NOMO-1 (cell line): ENCODE measurements around the gene CST5.
"Not testable (repeated sequence)": the region's sequence is repeated elsewhere in the genome, so short reads cannot be mapped to it uniquely, and the experiment has no call there.

ENCODE experiments used
- DNase-seq, 2 experiments: peaks; one replicate each; lab custom pipeline; 2025; ENCODE audit not compliant: unreplicated experiment in 2 of 2; lab: John Stamatoyannopoulos, UW

CST5 gene

DNA sequence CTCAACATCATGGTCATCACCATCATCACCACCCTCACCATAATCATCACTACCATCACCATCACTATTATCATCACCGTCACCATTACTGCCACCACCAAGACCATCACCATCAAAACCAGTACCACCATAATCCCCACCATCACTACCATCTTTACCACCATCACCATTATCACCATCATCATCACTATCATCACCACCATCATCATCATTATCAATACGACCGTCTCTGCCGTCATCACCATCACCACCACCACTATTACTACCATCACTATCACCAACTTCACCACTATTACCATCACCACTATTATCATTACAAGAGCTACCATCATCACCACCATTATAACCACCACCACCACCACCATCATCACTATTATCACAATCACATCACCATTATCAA lies 11.3 kb upstream of the CST5 start:
- not testable (repeated sequence) for DNase-seq

DNA sequence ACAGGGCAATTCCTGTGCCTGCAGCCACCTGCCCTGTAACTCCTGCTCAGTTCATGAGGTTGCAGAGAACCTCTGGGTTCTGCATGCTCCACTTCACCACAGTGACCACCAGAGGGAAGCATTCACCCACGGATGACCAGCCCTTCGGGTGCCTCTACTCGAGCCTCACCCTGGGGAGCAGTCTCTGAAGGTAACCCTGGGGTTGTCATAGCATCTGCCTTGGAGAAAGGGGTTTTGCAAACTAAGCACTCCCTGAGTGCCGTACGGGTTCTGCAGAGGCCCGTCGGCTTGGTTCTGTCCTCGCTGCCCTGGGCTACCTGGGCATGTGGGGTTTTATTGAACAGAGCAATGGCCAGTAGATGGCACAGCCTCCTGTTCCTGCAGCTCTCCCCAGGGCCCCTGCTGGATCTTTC lies 10.2 kb upstream of the CST5 start:
- peak in 1 of 2 experiments; percentile 19 for DNase-seq

DNA sequence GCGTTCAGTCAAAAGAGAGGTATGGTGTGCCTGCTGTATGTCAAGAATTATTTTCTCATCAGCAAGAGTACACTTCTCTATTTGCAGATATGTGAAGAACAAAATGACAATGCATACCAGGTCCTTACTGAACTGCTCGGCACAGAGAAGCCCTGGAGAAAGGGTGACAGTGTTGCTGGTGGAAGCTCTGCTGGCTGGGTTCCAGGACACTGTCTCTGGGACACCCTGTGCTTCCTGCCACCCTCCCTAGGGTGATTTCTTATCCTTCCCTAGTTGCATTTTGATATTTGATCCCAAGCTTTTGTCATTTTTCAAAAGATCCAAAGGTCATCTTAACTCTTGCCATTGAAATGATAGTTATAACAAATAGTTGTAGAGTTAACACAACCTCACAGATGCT lies 8.3 kb upstream of the CST5 start:
- DNase-seq: no peak

DNA sequence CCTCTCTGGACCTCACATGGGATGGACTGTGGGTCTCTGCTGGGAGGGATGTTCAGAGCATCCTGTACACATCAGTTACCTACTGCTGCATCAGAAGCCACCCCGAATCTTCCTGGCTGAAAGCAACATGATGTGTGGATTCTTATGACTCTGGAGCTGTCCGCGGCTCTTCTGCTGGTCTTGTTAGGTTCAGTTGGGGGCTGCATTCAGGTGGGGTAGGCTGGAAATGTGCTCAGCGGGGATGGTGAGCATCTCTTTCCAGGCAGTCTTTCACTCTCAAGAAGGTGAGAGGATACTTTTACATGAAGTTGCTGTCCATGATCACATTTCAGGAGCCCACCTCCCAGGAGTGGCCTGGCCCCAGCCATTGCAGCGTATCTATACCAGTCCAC lies 5.2 kb upstream of the CST5 start:
- DNase-seq: no peak

DNA sequence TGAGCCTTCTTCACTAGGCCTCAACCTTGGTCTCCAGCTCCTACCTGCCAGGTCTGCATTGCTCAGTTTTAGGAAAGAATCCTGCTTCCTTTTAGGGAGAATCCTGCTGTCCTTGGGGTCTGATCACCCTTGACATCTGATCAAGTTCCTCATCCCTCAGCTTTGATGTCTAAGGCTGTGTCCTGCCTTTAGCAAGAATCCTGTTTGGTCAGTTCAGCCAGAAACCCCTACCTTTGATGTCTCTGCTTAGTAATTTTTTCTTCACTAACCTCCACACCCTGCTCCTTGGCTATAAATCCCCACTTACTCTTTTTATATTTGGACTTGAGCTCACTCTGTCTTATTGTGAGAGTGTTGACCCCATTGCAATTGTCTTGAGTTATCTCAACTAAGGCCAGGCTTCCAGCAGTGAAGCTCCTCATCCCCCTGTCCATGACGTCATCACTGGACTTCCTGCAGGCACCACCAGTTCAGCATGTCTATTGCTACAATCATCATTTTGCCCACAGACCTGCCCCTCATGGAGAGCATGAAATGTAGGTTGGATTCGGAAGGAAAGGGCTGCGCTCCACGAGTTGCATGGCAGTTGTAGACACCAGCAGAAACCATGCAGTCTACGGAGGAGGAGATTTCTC lies 4.7 kb upstream of the CST5 start:
- no peak for DNase-seq

DNA sequence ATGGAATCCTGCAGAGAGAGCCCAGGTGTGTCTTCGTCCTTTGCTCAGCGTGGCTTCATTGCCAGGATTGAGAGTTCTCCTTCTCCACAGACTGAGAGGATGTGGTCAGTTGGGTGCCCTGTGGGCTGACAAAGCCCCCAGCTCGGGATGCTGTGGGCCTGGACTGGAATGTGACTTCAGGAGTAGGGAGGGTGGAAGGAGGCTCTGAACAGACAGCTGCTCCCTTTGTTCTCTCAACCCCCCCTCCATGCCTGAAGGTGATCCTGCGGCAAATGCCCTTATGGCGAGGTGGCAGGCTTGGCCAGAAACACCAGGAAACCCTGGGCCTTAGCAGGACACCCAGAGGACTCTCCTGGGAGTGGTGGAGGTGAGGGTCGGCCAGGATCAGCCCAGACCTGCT lies 1.8 kb upstream of the CST5 start:
- no peak for DNase-seq

DNA sequence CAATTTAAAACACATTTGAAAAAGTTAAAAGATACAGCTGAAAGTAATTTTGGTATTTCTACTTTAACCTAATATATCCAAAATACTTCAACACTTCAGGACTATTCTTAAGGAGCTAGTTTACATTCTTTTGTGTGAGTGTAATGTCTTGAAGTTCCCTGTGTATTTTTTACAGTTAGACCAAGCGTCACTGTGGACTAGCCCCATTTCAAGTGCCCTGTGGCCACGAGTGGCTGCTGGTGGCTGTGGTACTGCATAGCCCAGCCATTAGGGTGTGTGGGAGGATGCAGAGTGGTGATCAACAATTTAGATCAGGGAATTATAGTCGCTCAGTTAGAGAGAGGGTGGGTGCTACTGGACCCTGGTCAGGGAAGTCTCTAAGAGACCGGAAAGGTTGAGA lies 869 bp upstream of the CST5 start:
- DNase-seq: no peak

DNA sequence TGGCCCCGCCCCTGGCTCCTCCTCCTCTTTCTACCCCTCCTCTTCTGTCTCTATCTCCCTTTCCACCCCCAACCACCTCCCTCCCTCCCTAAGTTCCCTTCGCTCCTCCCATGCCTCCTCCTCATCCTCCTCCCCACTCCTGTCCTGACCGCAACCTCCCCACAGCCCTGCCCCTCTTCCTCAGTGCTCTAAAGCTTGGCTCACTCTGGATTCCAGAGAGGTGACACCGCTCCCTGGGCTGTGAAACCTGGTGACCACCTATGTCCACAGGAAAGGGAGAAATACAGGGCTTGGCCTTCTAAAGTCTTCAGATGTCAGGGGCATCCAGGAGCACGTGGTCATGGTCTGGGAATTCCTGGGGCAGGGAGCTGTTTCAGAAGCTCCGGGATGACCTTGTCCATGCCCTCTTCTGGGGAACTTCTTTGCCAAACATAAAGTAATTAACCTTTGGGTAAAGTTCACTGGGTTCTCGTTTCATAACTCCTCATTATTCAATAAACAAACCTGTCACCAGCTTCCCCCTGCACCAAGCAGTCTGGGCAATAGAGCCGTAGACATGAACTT lies 345 bp upstream of the CST5 start:
- no peak for DNase-seq

DNA sequence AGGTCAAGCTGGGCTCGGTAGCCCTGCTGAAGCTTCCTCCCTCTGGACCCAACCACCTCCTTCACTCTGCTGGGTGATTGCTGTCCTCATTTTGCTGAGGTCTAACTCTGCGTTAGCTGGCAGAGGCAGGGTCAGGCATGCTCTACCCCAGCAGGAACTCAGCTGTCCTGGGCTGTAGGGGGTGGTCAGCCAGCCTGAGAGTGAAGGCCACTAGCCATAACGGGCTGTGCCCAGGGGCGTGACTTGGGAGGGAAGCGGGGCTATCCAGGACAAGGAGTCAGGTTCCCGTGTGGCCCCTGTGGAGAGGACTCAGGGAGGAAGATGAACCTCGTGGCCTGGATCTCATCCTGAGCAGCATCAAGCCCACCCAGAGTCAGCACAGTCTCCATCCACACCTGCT lies 761 bp downstream of the CST5 start:
- no peak for DNase-seq

DNA sequence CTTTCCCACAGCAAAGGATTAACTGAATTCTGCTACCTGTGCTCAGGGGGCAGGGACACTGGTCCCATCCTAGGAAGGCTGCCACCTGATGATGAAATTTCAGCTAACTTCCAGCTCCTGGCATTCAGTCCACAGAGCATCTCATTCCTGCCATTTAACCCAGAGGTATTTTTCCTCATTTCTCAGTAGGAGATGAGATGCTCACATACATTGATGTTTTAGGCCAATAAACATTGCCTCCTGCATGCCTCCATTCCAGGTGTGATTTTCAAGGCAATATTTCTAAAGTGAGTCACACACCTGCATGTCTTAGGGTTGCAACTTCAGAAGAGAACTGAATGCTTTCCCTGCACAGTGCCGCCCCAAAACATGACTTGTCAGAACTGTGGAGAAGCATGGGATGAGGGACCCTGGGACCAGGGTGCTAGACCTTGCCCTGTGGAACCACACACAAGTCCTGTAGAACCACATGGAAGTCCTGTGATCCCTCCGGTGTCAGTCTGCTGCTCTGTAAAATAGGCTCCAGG lies 1.5 kb downstream of the CST5 start:
- DNase-seq: not testable (repeated sequence)

DNA sequence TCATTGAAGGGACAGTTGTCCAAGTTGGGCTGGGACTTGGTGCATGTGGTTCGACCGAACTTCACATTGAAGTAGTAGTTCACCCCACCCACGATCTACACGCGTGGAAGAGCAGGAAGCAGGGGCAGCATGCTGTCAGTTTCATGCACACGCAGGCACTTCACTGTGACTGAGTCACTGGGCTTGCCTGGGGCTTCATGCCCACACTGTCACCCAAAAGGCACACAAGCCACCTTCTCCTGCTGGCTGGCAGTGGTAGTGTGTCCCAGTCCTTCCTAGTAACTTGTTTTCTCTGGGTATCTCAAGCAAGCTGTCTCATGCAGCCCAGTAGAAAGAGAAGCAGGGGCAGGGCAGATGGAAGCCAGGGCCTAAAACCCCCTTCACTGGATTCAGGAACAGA lies 2.0 kb downstream of the CST5 start:
- DNase-seq: no peak

DNA sequence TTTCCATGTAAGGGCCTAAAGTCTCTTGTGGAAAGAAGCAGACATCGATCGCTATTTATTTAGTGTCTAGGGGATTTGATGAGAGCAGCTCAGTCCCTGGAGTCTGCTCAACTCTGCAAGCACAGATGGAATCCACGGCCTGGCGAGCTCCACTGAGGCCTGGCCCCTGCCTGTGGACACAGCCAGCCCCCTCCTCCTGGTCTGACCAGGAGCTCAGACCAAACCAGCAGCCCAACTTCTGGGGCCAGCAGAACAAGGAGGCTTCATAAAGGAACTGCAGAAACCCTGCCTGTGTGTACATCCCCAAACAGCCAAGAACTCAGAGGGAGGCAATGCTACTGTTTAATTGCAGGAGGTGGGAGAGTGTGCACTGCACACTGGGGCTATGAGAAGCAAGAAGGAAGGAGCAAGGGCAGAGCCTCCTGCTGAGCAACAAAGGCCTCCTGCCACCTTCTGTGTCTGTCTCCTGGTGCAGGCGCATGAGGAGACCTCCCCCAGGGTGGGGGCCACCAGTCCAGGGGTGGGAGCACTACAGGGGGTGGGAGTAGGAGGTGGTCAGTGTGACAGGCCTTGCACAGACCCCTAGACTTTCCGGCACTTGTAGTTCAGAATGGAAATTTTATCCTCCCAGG lies 3.8 kb downstream of the CST5 start:
- DNase-seq: no peak

DNA sequence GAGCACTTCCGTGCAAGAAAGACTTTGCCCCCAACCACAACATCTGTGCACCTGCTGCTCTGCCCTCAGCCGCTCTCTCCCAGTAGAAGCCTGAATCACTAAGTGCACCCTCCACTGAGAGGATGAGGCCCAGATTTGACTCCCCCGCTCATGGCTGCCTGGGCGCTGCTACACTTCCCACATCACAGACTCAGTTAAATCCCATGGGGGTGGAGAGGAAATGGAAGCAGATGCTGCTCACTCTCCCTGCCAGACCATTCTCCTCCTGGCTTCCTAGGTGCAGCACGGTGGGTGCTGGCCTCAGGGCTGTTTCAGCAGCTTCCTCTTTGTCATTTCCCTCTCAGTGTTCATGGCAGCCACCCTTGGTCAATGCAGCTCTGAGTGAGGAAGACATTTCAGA lies 4.8 kb downstream of the CST5 start:
- DNase-seq: no peak

DNA sequence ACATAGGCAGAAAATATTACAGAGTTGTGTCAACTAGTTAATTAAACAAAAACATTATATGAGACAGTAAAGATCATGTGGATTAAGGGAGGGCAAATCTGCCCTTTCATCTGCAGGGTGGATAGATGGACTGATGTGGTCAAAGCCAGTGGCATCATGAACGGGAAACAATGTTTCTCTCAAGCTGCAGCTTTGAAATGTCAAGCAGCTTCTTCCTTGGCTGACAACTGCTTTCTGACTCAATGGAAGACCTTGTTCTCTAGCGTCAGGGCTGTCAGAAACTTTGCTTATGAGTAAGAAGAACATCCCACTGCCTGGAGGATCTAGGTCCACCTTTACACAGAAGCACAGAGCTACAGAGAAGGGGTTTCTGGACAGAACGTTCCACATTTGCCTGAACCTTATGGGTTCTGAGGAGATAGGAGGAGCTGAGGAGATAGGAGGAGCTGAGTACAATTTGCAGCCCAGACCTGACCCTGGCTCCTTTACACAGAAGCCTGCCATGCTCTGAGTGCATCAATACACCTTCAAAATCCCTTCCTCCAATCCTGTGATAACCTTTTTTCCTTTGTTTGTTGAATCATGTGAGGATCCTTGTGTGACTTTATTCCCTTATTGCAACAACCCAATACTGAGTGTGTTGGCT lies 6.1 kb downstream of the CST5 start:
- no peak for DNase-seq

DNA sequence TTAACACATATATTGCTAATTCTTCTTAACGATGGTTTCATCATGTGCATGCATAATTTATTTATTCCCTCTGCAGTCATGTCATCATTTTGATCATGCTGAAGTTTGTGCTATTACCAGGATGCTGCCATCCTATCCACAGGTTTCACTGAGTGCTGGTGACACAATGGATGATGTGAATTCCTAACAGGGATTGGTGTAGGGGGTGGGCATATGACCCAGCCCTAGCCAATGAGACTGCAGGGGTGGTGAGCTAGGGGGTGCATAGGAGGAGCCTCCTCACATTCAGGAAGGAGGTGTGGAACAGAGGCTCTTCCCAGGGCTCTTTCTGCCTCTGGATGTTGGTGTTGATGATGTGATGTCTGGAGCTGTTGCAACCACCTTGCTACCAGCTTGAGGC lies 7.5 kb downstream of the CST5 start:
- DNase-seq: no peak

DNA sequence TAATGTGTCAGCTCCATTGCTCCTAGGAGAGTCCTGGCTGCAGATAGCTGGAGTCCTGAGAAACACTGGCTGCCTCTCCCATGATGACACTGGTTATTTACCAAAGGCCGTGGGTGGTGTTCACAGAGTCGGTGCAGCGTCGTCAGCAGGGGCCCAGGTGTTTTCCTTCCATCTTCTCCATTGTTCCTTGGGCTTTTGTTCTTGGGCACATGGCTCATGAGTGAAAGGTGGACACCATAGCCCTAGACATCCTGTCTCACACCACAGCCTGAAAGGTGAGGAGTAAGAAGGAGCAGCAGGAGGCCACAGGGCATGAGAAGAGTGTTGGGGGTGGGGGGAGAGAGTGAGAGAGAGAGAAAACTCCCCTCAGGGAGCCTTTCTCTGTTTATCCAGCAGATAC lies 9.1 kb downstream of the CST5 start:
- DNase-seq: no peak

DNA sequence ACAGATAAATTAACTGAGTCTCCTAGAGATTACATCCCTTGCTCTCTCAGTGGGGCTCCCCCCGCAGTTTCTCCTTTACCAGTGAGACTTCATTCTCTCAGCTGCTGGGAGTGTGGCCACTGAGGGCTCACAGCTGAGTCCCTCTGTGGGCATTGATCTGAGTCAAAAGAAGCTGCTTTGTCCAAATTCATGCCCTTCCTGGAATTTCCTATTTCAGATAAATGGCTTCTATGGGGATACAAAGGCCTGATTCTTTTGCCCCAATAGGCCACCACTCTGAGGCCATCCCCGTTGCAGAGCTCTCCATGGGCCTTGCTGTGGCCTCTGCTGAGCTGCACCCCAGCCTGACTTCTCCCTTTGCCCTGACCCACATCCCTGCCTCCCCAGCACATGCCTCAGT lies 10.0 kb downstream of the CST5 start:
- DNase-seq: no peak

DNA sequence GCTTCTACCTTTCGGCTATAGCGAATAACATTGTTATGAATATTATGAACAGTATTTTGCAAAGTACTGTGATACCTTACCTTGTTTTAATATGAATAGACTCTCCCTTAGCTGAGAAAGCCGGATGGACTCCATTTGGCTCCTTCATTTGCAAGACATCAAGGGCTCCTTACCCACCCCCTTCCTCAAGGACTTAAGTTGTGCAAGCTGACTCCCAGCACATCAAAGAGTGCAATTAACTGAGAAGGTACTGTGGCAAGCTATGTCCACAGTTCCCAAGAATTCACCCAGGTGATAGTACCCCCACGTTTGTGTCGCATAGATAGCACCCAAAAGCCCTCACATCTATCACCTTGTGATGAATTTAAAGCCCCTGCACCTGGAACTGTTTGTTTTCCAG lies 11.2 kb downstream of the CST5 start:
- DNase-seq: no peak

DNA sequence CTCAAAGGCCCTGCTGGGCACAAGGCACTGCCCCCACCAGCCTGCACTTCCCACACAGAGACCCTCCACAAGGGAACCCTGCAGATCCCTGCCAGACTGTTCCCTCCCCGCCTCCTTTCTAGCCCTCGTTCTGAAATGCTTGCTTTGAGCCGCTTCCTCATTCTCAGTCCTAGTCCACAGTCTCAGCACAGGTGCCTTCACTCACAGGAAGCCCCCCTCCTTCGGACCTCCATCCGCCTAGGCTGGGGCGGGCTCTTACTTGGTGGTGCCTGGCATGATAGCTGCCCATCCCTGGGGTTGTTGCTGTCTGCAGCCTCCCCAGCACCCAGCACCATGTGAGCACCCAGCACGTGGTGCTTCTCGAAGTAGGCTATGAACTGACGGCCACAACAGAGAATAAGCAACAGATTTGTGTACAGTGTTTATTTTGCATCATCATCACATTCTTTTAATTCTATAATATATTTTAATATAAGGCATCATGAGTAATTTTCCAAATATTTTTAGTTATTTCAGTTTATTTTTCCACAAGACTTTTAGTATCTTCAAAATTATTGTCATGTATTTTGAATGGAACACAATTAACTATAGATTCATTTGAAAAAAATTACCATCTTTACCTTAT lies 12.3 kb downstream of the CST5 start:
- DNase-seq: no peak

DNA sequence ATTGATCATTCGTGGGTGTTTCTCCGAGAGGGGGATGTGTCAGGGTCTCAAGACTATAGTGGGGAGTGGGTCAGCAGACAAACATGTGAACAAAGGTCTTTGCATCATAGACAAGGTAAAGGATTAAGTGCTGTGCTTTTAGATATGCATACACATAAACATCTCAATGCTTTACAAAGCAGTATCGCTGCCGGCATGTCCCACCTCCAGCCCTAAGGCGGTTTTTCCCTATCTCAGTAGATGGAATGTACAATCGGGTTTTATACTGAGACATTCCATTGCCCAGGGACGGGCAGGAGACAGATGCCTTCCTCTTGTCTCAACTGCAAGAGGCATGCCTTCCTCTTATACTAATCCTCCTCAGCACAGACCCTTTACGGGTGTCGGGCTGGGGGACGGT lies 18.8 kb downstream of the CST5 start:
- DNase-seq: not testable (repeated sequence)

DNA sequence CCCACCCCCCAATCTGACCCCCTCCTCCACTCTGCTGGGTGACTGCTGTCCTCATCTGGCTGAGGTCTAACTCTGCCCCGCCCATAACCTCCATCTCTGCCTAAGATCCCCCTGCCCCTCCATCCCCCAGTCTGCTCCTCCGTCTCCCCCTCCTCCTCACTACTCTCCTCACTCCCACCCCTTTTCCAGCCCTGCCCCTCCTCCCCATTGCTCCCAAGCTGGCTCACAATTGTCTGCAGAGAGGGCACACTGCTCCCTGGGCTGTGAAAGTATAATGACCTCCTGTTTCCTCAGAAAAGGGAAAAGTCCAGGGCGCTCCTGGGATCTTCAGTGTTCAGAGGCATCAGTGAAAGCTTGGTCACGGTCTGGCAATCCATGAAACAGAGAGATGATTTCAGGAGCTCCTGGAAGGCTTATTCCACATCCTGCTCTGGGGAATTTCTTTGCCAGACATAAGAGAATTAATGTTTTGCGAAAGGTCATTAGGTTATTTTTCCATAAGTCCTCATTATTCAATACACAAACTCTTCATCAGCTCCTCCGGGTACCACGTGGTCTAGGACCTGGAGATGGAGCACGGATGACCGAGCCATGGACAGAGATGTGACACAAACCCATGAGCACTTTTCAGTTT lies 21.5 kb downstream of the CST5 start:
- no peak for DNase-seq
